A549 (cell line): ENCODE results near the gene MLXIPL. TPM values are rescaled to one million over a fixed set of nuclear protein-coding genes. Genes with fewer than 3 reads are reported as not detected.

Experiments
- ATAC-seq, 2 experiments: fragments of 200-7000 bp in 1 of 2; fragments of >200 bp in 1 of 2; cut with Nextera tagmentation in 1 of 2; cut with Tn5 transposase in 1 of 2; 3 replicates each; pipeline versions ENCODE4 v1.8.0 to v1.9.1; 2018 to 2020; ENCODE audit warnings: mild to moderate bottlenecking in 1 of 2, moderate library complexity in 1 of 2
- CTCF ChIA-PET: fragments of 300-600 bp; sonication (Branson Sonifier 250); formaldehyde crosslinking; extraction: SDS; loops from one replicate; lab custom pipeline; 2021; ENCODE audit warnings: antibody characterized with exemption, inconsistent platforms; lab: Yijun Ruan, JAX
- POLR2A ChIA-PET: fragments of 350-600 bp; formaldehyde crosslinking; extraction: SDS; loops from one replicate; lab custom pipeline; 2021; ENCODE audit warnings: antibody characterized with exemption, inconsistent platforms; lab: Yijun Ruan, JAX
- DNase-seq, 2 experiments: peaks; one replicate each; pipeline versions ENCODE4 v3.0.0 to v3.0.0-alpha.2; 2011 to 2016; ENCODE audit warnings: low read depth in 1 of 2, low spot score in 1 of 2
- FAIRE-seq: peaks from 2 replicates; lab custom pipeline; 2011; peaks lifted over from hg19 to GRCh38; lab: Jason Lieb, UNC
- H3K27ac ChIP-seq, 2 experiments: fragments of >200 bp; sonication (Bioruptor Twin); formaldehyde crosslinking; 3 replicates each; pipeline ENCODE4 v1.5.1; 2016 to 2017
- H3K4me1 ChIP-seq: fragments of >200 bp; sonication (Bioruptor Twin); formaldehyde crosslinking; 3 replicates; pipeline ENCODE4 v1.6.1; 2016
- H3K4me2 ChIP-seq: fragments of >200 bp; sonication (Bioruptor Twin); formaldehyde crosslinking; 3 replicates; pipeline ENCODE4 v1.6.1; 2016
- H3K4me3 ChIP-seq: fragments of >200 bp; sonication (Bioruptor Twin); formaldehyde crosslinking; 3 replicates; pipeline ENCODE4 v1.5.1; 2016
- H3K9me3 ChIP-seq: fragments of >200 bp; sonication (Bioruptor Twin); formaldehyde crosslinking; 3 replicates; pipeline ENCODE4 v1.6.1; 2016
- ATOH8 ChIP-seq: fragments of 250-450 bp; sonication (Bioruptor Pico); IDR thresholded peaks from 2 replicates; pipeline ENCODE4 v1.5.0; 2020; ENCODE audit warnings: low read depth, mild to moderate bottlenecking, moderate library complexity
- CEBPB ChIP-seq, 2 experiments: fragments of >200 bp in 1 of 2; sonication (Bioruptor Twin) in 1 of 2; formaldehyde crosslinking in 1 of 2; IDR thresholded peaks; 2 replicates each; pipeline ENCODE4 v1.6.1; 2012 to 2016
- CHD4 ChIP-seq: fragments of 200-600 bp; sonication (generic); IDR thresholded peaks from 2 replicates; pipeline ENCODE4 v1.6.1; 2016; ENCODE audit warnings: antibody characterized with exemption, mild to moderate bottlenecking, borderline replicate concordance
- EP300 ChIP-seq, 2 experiments: fragments of >200 bp; sonication (Bioruptor Twin); formaldehyde crosslinking; IDR thresholded peaks; 2 replicates in 1 of 2; 3 replicates in 1 of 2; pipeline ENCODE4 v1.6.1; 2016 to 2017
- HOXB5 ChIP-seq: fragments of 250-450 bp; sonication (Bioruptor Pico); IDR thresholded peaks from 2 replicates; pipeline ENCODE4 v1.5.0; 2020; ENCODE audit warnings: mild to moderate bottlenecking, moderate library complexity
- JUN ChIP-seq, 2 experiments: fragments of >200 bp; sonication (Bioruptor Twin); formaldehyde crosslinking; IDR thresholded peaks; 2 replicates in 1 of 2; 3 replicates in 1 of 2; pipeline ENCODE4 v1.6.1; 2016 to 2017
- JUNB ChIP-seq: fragments of >200 bp; sonication (Bioruptor Twin); formaldehyde crosslinking; IDR thresholded peaks from 2 replicates; pipeline ENCODE4 v1.6.1; 2016
- MYC ChIP-seq: IDR thresholded peaks from 2 replicates; pipeline ENCODE4 v1.6.1; 2012; ENCODE audit warnings: mild to moderate bottlenecking, inconsistent platforms, low read length, improper control_type of control experiment, borderline replicate concordance
- PHF8 ChIP-seq: fragments of 200-600 bp; sonication (generic); IDR thresholded peaks from 2 replicates; pipeline ENCODE4 v1.6.1; 2016; ENCODE audit warnings: low read depth, mild to moderate bottlenecking, antibody characterized with exemption, moderate library complexity, borderline replicate concordance
- RFX5 ChIP-seq: fragments of 450-650 bp; IDR thresholded peaks from 2 replicates; pipeline ENCODE4 v1.7.1; 2014; ENCODE audit warnings: antibody characterized with exemption, mild to moderate bottlenecking, moderate library complexity
- WGBS: methylation state at CpG from one replicate; pipeline ENCODE4 v1.1.6; 2017; ENCODE audit errors: missing lambda C conversion rate; 5-methylcytosine and 5-hydroxymethylcytosine counted together
- polyA plus RNA-seq, 4 experiments: library from polyadenylated mRNA; depleted of rRNA in 3 of 4; stranded (reverse); fragments of >200 nt; fragmentation: RNase III in 1 of 4; extraction: RNeasy Plus Mini Kit Qiagen cat#74134 plus additional on column Dnase treatment in 1 of 4; gene quantifications; 2 replicates in 3 of 4; 3 replicates in 1 of 4; pipeline ENCODE4 v1.2.3, GENCODE V29; 2011 to 2017
- TF ChIP-seq, protein P1 (sequence below): fragments of >200 bp; sonication (Bioruptor Twin); formaldehyde crosslinking; IDR thresholded peaks from 2 replicates; pipeline ENCODE4 v1.6.1; 2016

Gene MLXIPL
- polyA plus RNA-seq, 2 of the 4 experiments (the other 2 are of a cell fraction): 1.4 to 3.3 TPM

GRCh38 chr7:73544678-73545077, 79.6 kb downstream of the MLXIPL start:
- WGBS: 100% methylated on average over 2 of the region's 2 CpGs
- ATAC-seq (no peak), FAIRE-seq (no peak), DNase-seq (no peak)
- CTCF ChIA-PET: no interaction called here
- Histone ChIP-seq H3K27ac (no peak overlapping the region), H3K4me3 (no peak overlapping the region), H3K9me3 (no peaks in the 10 kb centered on the region), H3K4me2 (no peak overlapping the region), H3K4me1 (no peaks in the 10 kb centered on the region)
- TF ChIP-seq EP300 (IDR thresholded peaks at IDR 0.05): no peak
- no peak for TF ChIP-seq RFX5
- TF ChIP-seq CEBPB (IDR thresholded peaks at IDR 0.05): no peak
- TF ChIP-seq CHD4: no peak
- TF ChIP-seq JUNB: no peak
- no peak for TF ChIP-seq HOXB5 (CRISPR knock-in tag)
- no peak for TF ChIP-seq MYC
- TF ChIP-seq, protein P1, sequence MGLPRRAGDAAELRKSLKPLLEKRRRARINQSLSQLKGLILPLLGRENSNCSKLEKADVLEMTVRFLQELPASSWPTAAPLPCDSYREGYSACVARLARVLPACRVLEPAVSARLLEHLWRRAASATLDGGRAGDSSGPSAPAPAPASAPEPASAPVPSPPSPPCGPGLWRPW: no peak
- no peak for TF ChIP-seq JUN (IDR thresholded peaks at IDR 0.05)
- TF ChIP-seq PHF8: no peak
- TF ChIP-seq ATOH8: no peak
- POLR2A ChIA-PET: no interaction called here

Other genes with a start within 250 kb of the MLXIPL start
- 0.57 and 0.78 TPM in 2 replicates for gene FZD9, start 190.7 kb downstream of the MLXIPL start, polyA plus RNA-seq (2011; rRNA removed)
- 0.81 to 1.3 TPM (median 1.2 TPM) in 3 replicates for gene FZD9, start 190.7 kb downstream of the MLXIPL start, polyA plus RNA-seq (2017; fragmentation: RNase III; extraction: RNeasy Plus Mini Kit Qiagen cat#74134 plus additional on column Dnase treatment)
- 54.8 and 59.0 TPM in 2 replicates for gene BAZ1B, start 102.2 kb downstream of the MLXIPL start, polyA plus RNA-seq (2011; rRNA removed)
- 63.0 to 67.5 TPM (median 66.8 TPM) in 3 replicates for gene BAZ1B, start 102.2 kb downstream of the MLXIPL start, polyA plus RNA-seq (2017; fragmentation: RNase III; extraction: RNeasy Plus Mini Kit Qiagen cat#74134 plus additional on column Dnase treatment)
- 58.8 and 62.5 TPM in 2 replicates for gene BCL7B, start 66.8 kb downstream of the MLXIPL start, polyA plus RNA-seq (2011; rRNA removed)
- 48.8 to 52.3 TPM (median 51.7 TPM) in 3 replicates for gene BCL7B, start 66.8 kb downstream of the MLXIPL start, polyA plus RNA-seq (2017; fragmentation: RNase III; extraction: RNeasy Plus Mini Kit Qiagen cat#74134 plus additional on column Dnase treatment)
- 34.4 and 38.3 TPM in 2 replicates for gene TBL2, start 45.9 kb downstream of the MLXIPL start, polyA plus RNA-seq (2011; rRNA removed)
- 41.8 to 46.4 TPM (median 45.9 TPM) in 3 replicates for gene TBL2, start 45.9 kb downstream of the MLXIPL start, polyA plus RNA-seq (2017; fragmentation: RNase III; extraction: RNeasy Plus Mini Kit Qiagen cat#74134 plus additional on column Dnase treatment)
- 3.3 and 3.8 TPM in 2 replicates for gene VPS37D, start 43.3 kb upstream of the MLXIPL start, polyA plus RNA-seq (2011; rRNA removed)
- 2.2 to 2.9 TPM (median 2.6 TPM) in 3 replicates for gene VPS37D, start 43.3 kb upstream of the MLXIPL start, polyA plus RNA-seq (2017; fragmentation: RNase III; extraction: RNeasy Plus Mini Kit Qiagen cat#74134 plus additional on column Dnase treatment)
- gene DNAJC30, start 58.9 kb upstream of the MLXIPL start, polyA plus RNA-seq (2011; rRNA removed): 5.2 and 5.7 TPM in 2 replicates
- gene DNAJC30, start 58.9 kb upstream of the MLXIPL start, polyA plus RNA-seq (2017; fragmentation: RNase III; extraction: RNeasy Plus Mini Kit Qiagen cat#74134 plus additional on column Dnase treatment): 8.9 to 10.1 TPM (median 9.3 TPM) in 3 replicates
- 131 and 161 TPM in 2 replicates for gene BUD23, start 59.1 kb upstream of the MLXIPL start, polyA plus RNA-seq (2011; rRNA removed)
- gene BUD23, start 59.1 kb upstream of the MLXIPL start, polyA plus RNA-seq (2017; fragmentation: RNase III; extraction: RNeasy Plus Mini Kit Qiagen cat#74134 plus additional on column Dnase treatment): 130 to 145 TPM (median 134 TPM) in 3 replicates
- gene STX1A, start 95.1 kb upstream of the MLXIPL start, polyA plus RNA-seq (2011; rRNA removed): 72.9 and 81.7 TPM in 2 replicates
- gene STX1A, start 95.1 kb upstream of the MLXIPL start, polyA plus RNA-seq (2017; fragmentation: RNase III; extraction: RNeasy Plus Mini Kit Qiagen cat#74134 plus additional on column Dnase treatment): 48.3 to 59.0 TPM (median 49.2 TPM) in 3 replicates
- gene ABHD11, start 114.3 kb upstream of the MLXIPL start, polyA plus RNA-seq (2011; rRNA removed): 8.1 and 10.4 TPM in 2 replicates
- 13.7 to 15.2 TPM (median 15.1 TPM) in 3 replicates for gene ABHD11, start 114.3 kb upstream of the MLXIPL start, polyA plus RNA-seq (2017; fragmentation: RNase III; extraction: RNeasy Plus Mini Kit Qiagen cat#74134 plus additional on column Dnase treatment)
- gene CLDN3, start 145.7 kb upstream of the MLXIPL start, polyA plus RNA-seq (2011; rRNA removed): 1.2 and 1.7 TPM in 2 replicates
- gene CLDN3, start 145.7 kb upstream of the MLXIPL start, polyA plus RNA-seq (2017; fragmentation: RNase III; extraction: RNeasy Plus Mini Kit Qiagen cat#74134 plus additional on column Dnase treatment): 2.0 to 2.6 TPM (median 2.0 TPM) in 3 replicates
- 2.3 and 2.4 TPM in 2 replicates for gene CLDN4, start 206.5 kb upstream of the MLXIPL start, polyA plus RNA-seq (2011; rRNA removed)
- gene CLDN4, start 206.5 kb upstream of the MLXIPL start, polyA plus RNA-seq (2017; fragmentation: RNase III; extraction: RNeasy Plus Mini Kit Qiagen cat#74134 plus additional on column Dnase treatment): 1.3 to 1.5 TPM (median 1.5 TPM) in 3 replicates
- 4.1 and 5.5 TPM in 2 replicates for gene METTL27, start 218.0 kb upstream of the MLXIPL start, polyA plus RNA-seq (2011; rRNA removed)
- gene METTL27, start 218.0 kb upstream of the MLXIPL start, polyA plus RNA-seq (2017; fragmentation: RNase III; extraction: RNeasy Plus Mini Kit Qiagen cat#74134 plus additional on column Dnase treatment): 4.9 to 5.8 TPM (median 5.3 TPM) in 3 replicates
- gene TMEM270, start 236.6 kb upstream of the MLXIPL start, polyA plus RNA-seq (2011; rRNA removed): 0.16 TPM in 1 of 2 replicates, not detected in the other
- not detected in 3 replicates for gene TMEM270, start 236.6 kb upstream of the MLXIPL start, polyA plus RNA-seq (2017; fragmentation: RNase III; extraction: RNeasy Plus Mini Kit Qiagen cat#74134 plus additional on column Dnase treatment)